Smooth muscle cell (in vitro differentiated cells): ENCODE measurements around the gene YIPF5. TPM values are rescaled to one million over a fixed set of nuclear protein-coding genes. Genes with fewer than 3 reads are reported as not detected.

Source experiments
- DNase-seq: peaks from one replicate; lab custom pipeline; 2025; ENCODE audit not compliant: unreplicated experiment; lab: John Stamatoyannopoulos, UW
- H2AFZ ChIP-seq: fragments of 200-600 bp; sonication (generic); 2 replicates; pipeline ENCODE4 v1.6.0; 2016; ENCODE audit warnings: antibody characterized with exemption, low read depth, mild to moderate bottlenecking
- H3F3A ChIP-seq: fragments of 200-600 bp; sonication (generic); 2 replicates; pipeline ENCODE4 v1.6.0; 2017; ENCODE audit warnings: antibody characterized with exemption, low read depth
- H3K27ac ChIP-seq: fragments of 200-600 bp; sonication (generic); 2 replicates; pipeline ENCODE4 v1.5.1; 2016; ENCODE audit warnings: low read depth, mild to moderate bottlenecking
- H3K27me3 ChIP-seq: fragments of 200-600 bp; sonication (generic); 2 replicates; pipeline ENCODE4 v1.6.1; 2016; ENCODE audit warnings: low read depth, mild to moderate bottlenecking
- H3K36me3 ChIP-seq: fragments of 200-600 bp; sonication (generic); 2 replicates; pipeline ENCODE4 v1.5.1; 2016; ENCODE audit warnings: low read depth
- H3K4me1 ChIP-seq: fragments of 200-600 bp; sonication (generic); 2 replicates; pipeline ENCODE4 v1.5.1; 2016; ENCODE audit warnings: low read depth
- H3K4me2 ChIP-seq: fragments of 200-600 bp; sonication (generic); 2 replicates; pipeline ENCODE4 v1.6.0; 2016; ENCODE audit warnings: mild to moderate bottlenecking
- H3K4me3 ChIP-seq: fragments of 200-600 bp; sonication (generic); 2 replicates; pipeline ENCODE4 v1.5.1; 2016; ENCODE audit warnings: mild to moderate bottlenecking
- H3K79me2 ChIP-seq: fragments of 200-600 bp; sonication (generic); 2 replicates; pipeline ENCODE4 v1.6.0; 2016; ENCODE audit warnings: low read depth, mild to moderate bottlenecking
- H3K9ac ChIP-seq: fragments of 200-600 bp; sonication (generic); 2 replicates; pipeline ENCODE4 v1.6.0; 2016; ENCODE audit warnings: low read depth
- H3K9me3 ChIP-seq: fragments of 200-600 bp; sonication (generic); replicated peaks from 2 replicates; pipeline ENCODE4 v1.5.1; 2016; ENCODE audit warnings: low read depth
- H4K20me1 ChIP-seq: fragments of 200-600 bp; sonication (generic); 2 replicates; pipeline ENCODE4 v1.6.0; 2016; ENCODE audit warnings: low read depth
- CTCF ChIP-seq: fragments of 200-600 bp; sonication (generic); IDR thresholded peaks from 2 replicates; pipeline ENCODE4 v1.5.1; 2017; ENCODE audit warnings: borderline replicate concordance, mild to moderate bottlenecking, antibody characterized with exemption; ENCODE audit not compliant: insufficient read depth, poor library complexity, severe bottlenecking
- WGBS: methylation state at CpG from one replicate; pipeline ENCODE4 v1.1.7; 2016; ENCODE audit warnings: low lambda C conversion rate; 5-methylcytosine and 5-hydroxymethylcytosine counted together
- polyA plus RNA-seq: library from polyadenylated mRNA; unstranded; fragments of >200 nt; fragmentation: Nextera tagmentation; extraction: Ambion mirVana; gene quantifications from 2 replicates; pipeline ENCODE4 v1.2.1, GENCODE V29; 2016
- total RNA-seq: library from RNA; depleted of rRNA; stranded (reverse); fragments of >200 nt; gene quantifications from 2 replicates; pipeline ENCODE4 v1.2.3, GENCODE V29; 2014

The YIPF5 gene
- total and polyA plus RNA-seq, 2 experiments from 2014 or later, result 192 to 215 TPM

DNA sequence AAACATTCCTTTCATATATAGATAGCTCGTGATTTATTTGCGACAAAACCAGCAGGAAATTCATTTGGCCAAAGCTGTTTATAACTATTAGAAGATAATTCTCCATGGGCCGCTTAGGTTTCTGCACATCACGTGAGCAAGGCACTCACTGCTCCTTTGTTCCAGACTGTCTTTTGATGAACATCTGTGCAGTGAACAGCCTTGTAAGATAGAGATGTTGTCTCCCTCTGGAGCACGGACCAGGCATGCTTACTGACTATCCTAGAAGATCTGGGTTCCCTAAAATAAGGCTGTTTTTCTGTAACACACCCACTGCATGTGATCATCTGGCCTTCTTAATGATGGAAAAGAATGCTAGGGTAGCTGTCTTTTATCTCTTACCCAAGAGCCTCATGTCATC lies 30.9 kb downstream of the YIPF5 start:
- Histone ChIP-seq H3K4me2 (peak overlapping the region; percentile 35), H3K27ac (no peak overlapping the region)
- DNase-seq, result no peak

DNA sequence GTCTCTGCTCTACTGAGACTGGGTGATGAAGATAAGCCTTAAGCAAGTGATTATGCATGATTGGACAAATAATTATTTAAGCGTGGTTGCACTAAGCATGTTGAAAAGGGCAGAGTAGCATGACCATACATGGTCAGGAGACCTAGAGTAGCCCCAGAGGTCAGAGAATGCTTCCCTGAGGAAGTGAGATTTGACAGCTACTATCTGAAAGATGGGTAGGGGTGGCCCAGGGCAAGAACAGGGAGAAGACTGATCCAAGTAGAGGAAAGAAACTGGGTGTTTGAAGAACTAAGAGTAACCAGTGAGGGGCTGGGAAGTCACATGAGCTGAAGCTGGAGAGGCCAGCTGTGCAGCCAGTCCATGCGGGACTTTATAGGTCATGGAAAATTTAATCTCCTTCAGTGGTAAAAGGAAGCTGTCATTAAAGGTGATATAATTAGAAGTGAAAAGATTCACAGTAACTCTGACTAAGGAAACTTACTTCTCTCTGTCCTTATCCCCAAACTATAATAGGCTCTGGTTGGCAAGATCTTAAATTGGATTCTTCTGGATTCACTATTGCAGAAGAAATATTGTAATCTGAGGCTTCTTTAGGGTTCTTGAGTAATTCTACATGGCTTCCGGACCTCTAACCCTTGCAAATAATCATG lies 35.2 kb downstream of the YIPF5 start:
- no peaks in the 10 kb centered on the region for H4K20me1 ChIP-seq
- no peak for DNase-seq
- no peaks in the 10 kb centered on the region for H3K4me1 ChIP-seq
- H2AFZ ChIP-seq, result no peak overlapping the region
- no peak overlapping the region for H3K4me2 ChIP-seq
- no peak for TF ChIP-seq CTCF
- no peak overlapping the region for H3K27ac ChIP-seq
- no peaks in the 10 kb centered on the region for H3F3A ChIP-seq
- H3K27me3 ChIP-seq, result no peaks in the 10 kb centered on the region
- H3K36me3 ChIP-seq, result no peaks in the 10 kb centered on the region
- no peak overlapping the region for H3K4me3 ChIP-seq
- H3K79me2 ChIP-seq, result no peaks in the 10 kb centered on the region
- no peak overlapping the region for H3K9ac ChIP-seq
- no peaks in the 10 kb centered on the region for H3K9me3 ChIP-seq
- WGBS, result 85% methylated on average over 3 of the region's 3 CpGs

More for the DNA sequence above, 30.9 kb downstream of the YIPF5 start:
- no peaks in the 10 kb centered on the region for H3K27me3 ChIP-seq
- H4K20me1 ChIP-seq, result no peaks in the 10 kb centered on the region
- H3F3A ChIP-seq, result peaks cover 4% of the 10 kb centered on the region
- H3K4me3 ChIP-seq, result no peak overlapping the region
- peak; percentile 10 for TF ChIP-seq CTCF
- peak overlapping the region; percentile 12 for H2AFZ ChIP-seq
- no peaks in the 10 kb centered on the region for H3K79me2 ChIP-seq
- no peaks in the 10 kb centered on the region for H3K9me3 ChIP-seq
- no peak overlapping the region for H3K9ac ChIP-seq
- H3K36me3 ChIP-seq, result no peaks in the 10 kb centered on the region
- no peaks in the 10 kb centered on the region for H3K4me1 ChIP-seq
- WGBS, result 27% methylated on average over 5 of the region's 5 CpGs

GRCh38 chr5:144134194-144134826 lies 36.1 kb downstream of the YIPF5 start:
- Histone ChIP-seq H3K9me3 (no peaks in the 10 kb centered on the region), H3K27me3 (no peaks in the 10 kb centered on the region), H3K27ac (no peak overlapping the region), H3K79me2 (no peaks in the 10 kb centered on the region), H3K4me2 (no peak overlapping the region), H3F3A (no peaks in the 10 kb centered on the region), H3K4me1 (no peaks in the 10 kb centered on the region), H4K20me1 (no peaks in the 10 kb centered on the region), H3K9ac (no peak overlapping the region), H3K4me3 (no peak overlapping the region), H3K36me3 (no peaks in the 10 kb centered on the region), H2AFZ (no peak overlapping the region)
- TF ChIP-seq CTCF, result no peak
- no peak for DNase-seq
- WGBS, result 97% methylated on average over 2 of the region's 2 CpGs
